HK-2 (cell line): ENCODE results near the gene ARHGAP42.

Experiments used
- DNase-seq: peaks from one replicate; pipeline ENCODE4 v3.0.0-alpha.2; 2018; ENCODE audit not compliant: unreplicated experiment

Gene ARHGAP42

GRCh38 chr11:100681064-100681502 is 6.0 kb upstream of the ARHGAP42 start:
- DNase-seq = peak; percentile 36

GRCh38 chr11:100682247-100682969 is 4.7 kb upstream of the ARHGAP42 start:
- DNase-seq = no peak

GRCh38 chr11:100683126-100683525 is 4.0 kb upstream of the ARHGAP42 start:
- no peak for DNase-seq

- no peak for DNase-seq
Measured at GRCh38 chr11:100684101-100685065, 2.7 kb upstream of the ARHGAP42 start.

GRCh38 chr11:100686476-100687053 is 523 bp upstream of the ARHGAP42 start:
- no peak for DNase-seq

GRCh38 chr11:100687630-100688395 is 725 bp downstream of the ARHGAP42 start:
- DNase-seq = peak; percentile 55

- no peak for DNase-seq
Measured at GRCh38 chr11:100689141-100689540, 2.1 kb downstream of the ARHGAP42 start.

- no peak for DNase-seq
Measured at GRCh38 chr11:100691896-100692653, 5.0 kb downstream of the ARHGAP42 start.

- DNase-seq = no peak
Measured at GRCh38 chr11:100695911-100696310, 8.8 kb downstream of the ARHGAP42 start.

- no peak for DNase-seq
Measured at GRCh38 chr11:100703139-100703538, 16.1 kb downstream of the ARHGAP42 start.

GRCh38 chr11:100703801-100704575 is 16.9 kb downstream of the ARHGAP42 start:
- no peak for DNase-seq

GRCh38 chr11:100705447-100705846 is 18.4 kb downstream of the ARHGAP42 start:
- no peak for DNase-seq

- no peak for DNase-seq
Measured at GRCh38 chr11:100706179-100706578, 19.1 kb downstream of the ARHGAP42 start.

- no peak for DNase-seq
Measured at GRCh38 chr11:100709233-100709957, 22.3 kb downstream of the ARHGAP42 start.

- no peak for DNase-seq
Measured at GRCh38 chr11:100711984-100712383, 24.9 kb downstream of the ARHGAP42 start.

- DNase-seq = no peak
Measured at GRCh38 chr11:100712583-100712982, 25.5 kb downstream of the ARHGAP42 start.

- no peak for DNase-seq
Measured at GRCh38 chr11:100715165-100715761, 28.2 kb downstream of the ARHGAP42 start.

- DNase-seq = no peak
Measured at GRCh38 chr11:100716838-100717237, 29.8 kb downstream of the ARHGAP42 start.

GRCh38 chr11:100719362-100719761 is 32.3 kb downstream of the ARHGAP42 start:
- DNase-seq = no peak
